ENCODE results near the gene KCNJ5. TPM values are rescaled to one million over a fixed set of nuclear protein-coding genes. Genes with fewer than 3 reads are reported as not detected.

The KCNJ5 gene
- total RNA-seq, 1 experiment from 2014 or later: 0.11 TPM

DNA sequence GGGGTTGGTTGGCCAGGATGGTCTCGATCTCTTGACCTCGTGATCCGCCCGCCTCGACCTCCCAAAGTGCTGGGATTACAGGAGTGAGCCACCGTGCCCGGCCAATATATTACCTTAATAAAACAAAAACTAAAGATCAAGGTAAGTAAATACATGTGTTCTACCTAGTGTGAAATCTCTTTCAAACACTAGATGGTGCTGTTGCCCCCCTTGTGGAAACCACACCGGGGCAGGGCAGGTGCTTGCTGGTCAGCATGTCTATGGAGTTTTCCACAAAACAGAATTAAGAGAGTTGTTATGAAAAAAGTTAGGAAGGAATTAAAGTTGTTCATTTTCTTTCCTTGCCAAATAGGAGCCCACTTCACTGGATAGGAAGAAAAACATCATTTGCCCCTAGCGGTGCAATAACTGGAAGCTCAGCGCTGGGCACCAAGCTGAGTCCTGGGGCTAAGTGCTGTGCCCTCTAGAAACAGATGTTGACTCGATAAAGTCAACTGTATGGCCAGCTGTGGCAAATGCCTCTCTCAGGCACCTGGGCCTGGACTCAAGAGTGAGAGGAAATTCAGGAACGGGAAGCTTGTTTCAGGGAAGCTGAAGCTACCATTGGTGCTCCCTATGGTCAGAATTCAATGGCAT lies 6.3 kb upstream of the KCNJ5 start:
- H3K79me1 ChIP-seq (ENCODE audit: insufficient read depth, low read depth, low read length, poor library complexity, severe bottlenecking): no peaks in the 10 kb centered on the region
- H3K4me2 ChIP-seq (ENCODE audit: insufficient read depth, insufficient read length, low read length): no peak overlapping the region
- no peaks in the 10 kb centered on the region for H4K20me1 ChIP-seq (ENCODE audit: control insufficient read depth, insufficient read depth, insufficient read length)
- no peak overlapping the region for H3K23ac ChIP-seq (ENCODE audit: insufficient read length, low read depth, low read length)
- no peak overlapping the region for H4K8ac ChIP-seq (replicated peaks; ENCODE audit: insufficient read length, low read depth, low read length)
- no peaks in the 10 kb centered on the region for H3K9me3 Mint-ChIP-seq
- H2BK15ac ChIP-seq (ENCODE audit: low read depth, low read length): no peak overlapping the region
- no peak overlapping the region for H4K5ac ChIP-seq (ENCODE audit: insufficient read length, low read depth, low read length)
- H2AK5ac ChIP-seq (ENCODE audit: insufficient read length, low read length): no peak overlapping the region
- H3K27me3 Mint-ChIP-seq (ENCODE audit: low read depth): peaks cover 82% of the 10 kb centered on the region
- TF ChIP-seq, protein P1, sequence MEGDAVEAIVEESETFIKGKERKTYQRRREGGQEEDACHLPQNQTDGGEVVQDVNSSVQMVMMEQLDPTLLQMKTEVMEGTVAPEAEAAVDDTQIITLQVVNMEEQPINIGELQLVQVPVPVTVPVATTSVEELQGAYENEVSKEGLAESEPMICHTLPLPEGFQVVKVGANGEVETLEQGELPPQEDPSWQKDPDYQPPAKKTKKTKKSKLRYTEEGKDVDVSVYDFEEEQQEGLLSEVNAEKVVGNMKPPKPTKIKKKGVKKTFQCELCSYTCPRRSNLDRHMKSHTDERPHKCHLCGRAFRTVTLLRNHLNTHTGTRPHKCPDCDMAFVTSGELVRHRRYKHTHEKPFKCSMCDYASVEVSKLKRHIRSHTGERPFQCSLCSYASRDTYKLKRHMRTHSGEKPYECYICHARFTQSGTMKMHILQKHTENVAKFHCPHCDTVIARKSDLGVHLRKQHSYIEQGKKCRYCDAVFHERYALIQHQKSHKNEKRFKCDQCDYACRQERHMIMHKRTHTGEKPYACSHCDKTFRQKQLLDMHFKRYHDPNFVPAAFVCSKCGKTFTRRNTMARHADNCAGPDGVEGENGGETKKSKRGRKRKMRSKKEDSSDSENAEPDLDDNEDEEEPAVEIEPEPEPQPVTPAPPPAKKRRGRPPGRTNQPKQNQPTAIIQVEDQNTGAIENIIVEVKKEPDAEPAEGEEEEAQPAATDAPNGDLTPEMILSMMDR (conservative IDR thresholded peaks at IDR 0.05): peak; percentile 91
- no peaks in the 10 kb centered on the region for H3K4me1 ChIP-seq (ENCODE audit: insufficient read depth, low read length)
- no peak overlapping the region for H3K14ac ChIP-seq (ENCODE audit: insufficient read depth, low read length)
- no peaks in the 10 kb centered on the region for H3K9me3 ChIP-seq (ENCODE audit: control insufficient read depth, low read depth, low read length)
- no peak overlapping the region for H2BK20ac ChIP-seq (ENCODE audit: low read depth, low read length, poor library complexity, severe bottlenecking)
- no peak overlapping the region for H2BK5ac ChIP-seq (ENCODE audit: insufficient read length, low read length)
- no peak overlapping the region for H3K27ac Mint-ChIP-seq
- DNase-seq: no peak
- peaks cover 19% of the 10 kb centered on the region for H3K27me3 ChIP-seq (ENCODE audit: insufficient read depth, low read length)
- no peak overlapping the region for H3K4ac ChIP-seq (ENCODE audit: low read depth, low read length)
- H3T11ph ChIP-seq (ENCODE audit: low read length): no peak overlapping the region
- H3K27ac ChIP-seq (ENCODE audit: insufficient read length, low read depth, low read length): no peak overlapping the region
- H3K79me2 ChIP-seq (ENCODE audit: insufficient read depth, low read length): no peaks in the 10 kb centered on the region
- no peak overlapping the region for H3K9ac ChIP-seq (ENCODE audit: extremely low read depth, insufficient read length, low read length)
- no peak overlapping the region for H3K18ac ChIP-seq (ENCODE audit: insufficient read length, low read depth, low read length)
- no peaks in the 10 kb centered on the region for H3K23me2 ChIP-seq (ENCODE audit: insufficient read length, low read depth, low read length, poor library complexity, severe bottlenecking)
- H3K4me1 Mint-ChIP-seq: peaks cover 19 to 30% of the 10 kb centered on the region in 2 experiments
- no peak overlapping the region for H2BK120ac ChIP-seq (ENCODE audit: low read depth, low read length, poor library complexity, severe bottlenecking)
- H2BK12ac ChIP-seq (ENCODE audit: insufficient read length, low read depth, low read length): no peak overlapping the region
- no peak overlapping the region for H3K4me3 Mint-ChIP-seq
- H3K36me3 Mint-ChIP-seq (ENCODE audit: insufficient read depth in 1 of 3, low read depth in 3 of 3): no peaks in the 10 kb centered on the region
- H2AFZ ChIP-seq (ENCODE audit: low read length): no peak overlapping the region
- no peak overlapping the region for H4K91ac ChIP-seq (ENCODE audit: insufficient read length, low read depth, low read length)
- H3K56ac ChIP-seq (ENCODE audit: insufficient read length, low read depth, low read length): no peak overlapping the region
- no CpG with 5 or more reads among the region's 12 CpGs for WGBS (ENCODE audit: extremely low coverage, insufficient read length, low lambda C conversion rate)

Data from H9 (cell line).